Suppressor macrophage treated with lipopolysaccharide for 4 hours (primary cell): ENCODE results near the gene SARM1.
A peak's percentile ranks its signal among the peaks of the same experiment; 100 is the strongest.
"Not testable (repeated sequence)": the region's sequence is repeated elsewhere in the genome, so short reads cannot be mapped to it uniquely, and the experiment has no call there.

Source experiments
- DNase-seq: peaks from one replicate; pipeline ENCODE4 v3.0.0-alpha.2; 2020

The SARM1 gene

GRCh38 chr17:28371245-28372202 lies at the start of gene SARM1:
SARM1 (plus strand) TSS chr17:28371694; CDS start chr17:28372033, 339 bp downstream.
- peak; percentile 70 for DNase-seq

DNA sequence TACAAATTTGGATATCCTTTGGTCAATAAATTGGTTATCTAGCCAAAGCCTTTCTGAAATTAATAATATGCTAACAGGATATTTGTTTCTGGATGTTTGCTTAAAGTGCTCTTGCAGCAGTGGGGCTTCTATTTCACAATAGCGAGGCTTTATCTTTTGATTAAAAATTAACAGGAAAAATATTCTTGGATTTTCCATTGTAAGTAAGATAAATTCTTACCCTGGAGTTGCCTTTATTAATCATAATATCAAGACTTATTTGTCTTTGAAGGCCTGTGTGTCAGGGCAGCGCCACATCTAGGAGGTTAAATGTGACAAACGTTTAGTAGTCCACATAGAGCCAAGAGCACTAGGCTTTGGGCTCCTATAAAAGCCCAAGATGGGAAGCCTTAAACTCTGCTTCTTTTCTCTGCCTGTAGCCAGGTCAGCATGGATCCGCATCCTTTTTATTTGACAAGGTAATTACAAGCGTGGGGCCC lies 47.2 kb upstream of the SARM1 start:
- no peak for DNase-seq

GRCh38 chr17:28324781-28325180 lies 46.7 kb upstream of the SARM1 start:
- DNase-seq, result peak; percentile 55

GRCh38 chr17:28325211-28325610 lies 46.3 kb upstream of the SARM1 start:
- DNase-seq, result no peak

GRCh38 chr17:28326114-28326513 lies 45.4 kb upstream of the SARM1 start:
- no peak for DNase-seq

DNA sequence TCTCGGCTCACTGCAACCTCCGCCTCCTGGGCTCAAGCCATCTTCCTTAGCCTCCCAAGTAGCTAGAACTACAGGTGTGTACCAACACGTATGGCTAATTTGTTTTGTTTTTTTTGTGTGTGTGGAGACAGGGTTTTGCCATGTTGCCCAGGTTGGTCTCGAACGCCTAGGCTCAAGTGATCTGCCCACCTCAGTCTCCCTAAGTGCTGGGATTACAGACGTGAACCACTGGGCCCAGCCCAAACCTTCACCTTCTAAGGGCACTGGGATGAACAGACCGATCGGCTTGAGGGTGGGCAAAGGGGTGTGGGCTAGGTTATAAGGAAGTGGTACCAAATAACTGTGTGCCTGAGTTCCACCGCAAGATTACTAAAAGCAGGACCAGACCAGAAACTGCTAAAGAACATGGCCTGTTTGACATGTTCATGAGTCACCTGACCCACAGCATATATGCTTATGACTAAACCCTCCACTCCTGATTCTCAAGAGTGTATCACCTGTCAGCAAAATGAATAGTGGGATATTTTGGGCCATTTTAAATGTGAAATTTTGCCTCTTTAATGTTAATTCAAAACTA lies 44.4 kb upstream of the SARM1 start:
- no peak for DNase-seq

- DNase-seq, result no peak
Observed at GRCh38 chr17:28327709-28328108, 43.8 kb upstream of the SARM1 start.

DNA sequence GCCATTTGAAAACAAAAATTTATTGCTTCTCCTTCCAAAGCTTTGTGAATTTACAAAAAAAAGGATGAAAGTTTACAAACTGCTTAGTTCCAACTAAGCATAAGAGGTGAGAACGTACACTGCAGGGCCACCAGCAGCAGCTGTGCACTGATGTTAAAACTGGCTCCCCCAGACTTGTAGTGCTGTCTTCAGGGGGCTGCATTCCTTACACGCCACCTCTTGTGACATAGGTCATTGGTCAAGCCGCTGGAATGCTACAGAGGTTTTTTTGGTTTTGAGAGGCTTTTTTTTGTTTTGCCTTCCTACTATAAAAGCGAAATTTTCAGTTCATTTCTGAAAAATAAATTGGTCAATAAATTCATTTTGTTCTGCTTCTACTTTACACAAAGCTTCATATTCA lies 43.2 kb upstream of the SARM1 start:
- no peak for DNase-seq

DNA sequence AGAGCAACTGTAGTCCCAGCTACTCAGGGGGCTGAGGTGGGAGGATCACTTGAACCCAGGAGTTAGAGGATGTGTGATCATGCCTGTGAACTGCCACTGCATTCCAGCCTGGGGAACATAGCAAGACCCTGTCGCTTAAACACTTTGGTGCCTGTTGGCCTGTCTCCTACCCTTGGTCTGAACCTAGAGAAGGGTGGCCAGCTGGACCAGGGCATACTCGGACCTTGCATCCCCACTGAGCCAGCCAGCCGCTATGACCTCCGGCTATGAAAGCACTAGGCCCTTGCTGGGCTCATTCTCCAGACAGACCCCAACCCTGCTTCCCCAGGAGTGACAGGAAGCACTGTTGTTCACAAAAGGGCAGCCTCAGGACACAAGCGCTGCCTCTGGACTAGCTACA lies 40.8 kb upstream of the SARM1 start:
- no peak for DNase-seq

GRCh38 chr17:28331891-28332420 lies 39.5 kb upstream of the SARM1 start:
- DNase-seq, result no peak

DNA sequence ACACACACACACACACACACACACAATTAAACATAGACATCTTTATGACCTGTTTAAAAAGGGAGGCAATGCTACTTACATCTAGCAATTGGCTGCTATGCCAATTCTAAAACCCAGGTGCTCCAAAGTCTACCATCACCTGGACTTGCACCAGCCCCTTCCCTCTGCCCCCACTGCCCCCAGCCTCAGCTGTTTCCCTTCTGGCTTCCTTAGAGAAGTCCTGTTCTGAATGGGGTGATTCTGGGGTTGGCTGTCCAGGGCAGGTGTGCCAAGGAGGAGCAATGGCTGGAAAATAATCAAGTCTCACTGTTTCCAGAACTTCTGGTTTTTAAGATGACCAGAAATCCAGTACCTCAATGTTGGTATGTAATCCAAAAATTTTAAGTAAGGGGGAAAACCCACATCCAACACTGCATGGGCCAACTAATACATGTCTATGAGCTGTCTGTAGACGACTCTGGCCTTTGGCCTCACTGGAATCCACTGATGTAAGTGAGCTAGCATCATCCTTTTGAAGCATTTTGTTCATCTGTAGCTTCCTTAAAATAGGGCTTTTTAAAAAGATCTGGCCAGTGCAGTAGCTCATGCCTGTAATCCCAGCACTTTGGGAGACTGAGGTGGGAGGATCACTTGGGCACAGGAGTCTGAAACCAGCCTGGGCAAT lies 38.3 kb upstream of the SARM1 start:
- DNase-seq, result no peak

DNA sequence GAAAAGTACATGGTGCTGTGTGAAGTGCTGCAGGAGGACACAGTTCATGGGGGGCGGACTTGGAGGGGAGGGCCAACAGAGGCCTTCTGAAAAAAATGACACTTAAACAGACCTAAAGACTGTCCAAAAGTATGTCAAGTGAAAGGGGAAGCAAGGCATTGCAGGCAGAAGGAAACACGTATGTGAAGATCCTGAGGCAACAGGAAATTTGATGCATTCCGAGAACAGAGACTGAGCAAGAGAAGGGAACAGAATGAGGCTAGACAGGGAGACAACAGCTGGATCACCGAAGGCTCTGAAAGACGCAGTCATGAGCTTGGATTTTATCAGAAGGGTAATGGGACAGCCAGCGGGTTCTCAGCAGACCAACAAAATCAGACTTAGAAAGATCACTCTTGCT lies 37.3 kb upstream of the SARM1 start:
- peak; percentile 73 for DNase-seq

- DNase-seq, result no peak
Observed at GRCh38 chr17:28334666-28335200, 36.8 kb upstream of the SARM1 start.

GRCh38 chr17:28335201-28335958 lies 36.1 kb upstream of the SARM1 start, which contains the start of the genes IFT20 and TNFAIP1:
IFT20 (minus strand) TSS chr17:28335472; CDS start chr17:28331985, 3,487 bp downstream.
TNFAIP1 (plus strand) TSS chr17:28335761; CDS start chr17:28339522, 3,761 bp downstream.
- peak; percentile 100 for DNase-seq

- peak; percentile 56 for DNase-seq
Observed at GRCh38 chr17:28335959-28336871, 35.3 kb upstream of the SARM1 start.

- DNase-seq, result no peak
Observed at GRCh38 chr17:28338056-28338768, 33.3 kb upstream of the SARM1 start.

DNA sequence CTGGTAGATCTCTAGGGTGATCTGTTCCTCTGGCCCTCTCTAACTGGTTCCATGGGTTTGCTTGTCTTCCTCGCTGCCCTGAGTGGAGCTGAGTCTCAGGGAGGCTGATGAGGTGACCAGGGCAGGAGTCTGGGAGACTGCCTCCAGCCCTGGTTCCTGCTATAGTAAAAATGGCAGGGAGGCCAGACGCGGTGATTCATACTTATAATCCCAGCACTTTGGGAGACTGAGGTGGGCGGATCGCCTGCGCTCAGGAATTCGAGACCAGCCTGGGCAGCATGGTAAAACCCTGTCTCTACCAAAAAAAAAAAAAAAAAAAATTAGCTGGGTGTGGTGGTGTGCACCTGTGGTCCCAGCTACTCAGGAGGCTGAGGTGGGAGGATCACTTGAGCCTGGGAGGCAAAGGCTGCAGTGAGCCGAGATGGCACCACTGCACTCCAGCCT lies 32.7 kb upstream of the SARM1 start:
- DNase-seq, result not testable (repeated sequence)

- DNase-seq, result no peak
Observed at GRCh38 chr17:28339431-28339830, 32.1 kb upstream of the SARM1 start.

- no peak for DNase-seq
Observed at GRCh38 chr17:28340374-28340773, 31.1 kb upstream of the SARM1 start.

DNA sequence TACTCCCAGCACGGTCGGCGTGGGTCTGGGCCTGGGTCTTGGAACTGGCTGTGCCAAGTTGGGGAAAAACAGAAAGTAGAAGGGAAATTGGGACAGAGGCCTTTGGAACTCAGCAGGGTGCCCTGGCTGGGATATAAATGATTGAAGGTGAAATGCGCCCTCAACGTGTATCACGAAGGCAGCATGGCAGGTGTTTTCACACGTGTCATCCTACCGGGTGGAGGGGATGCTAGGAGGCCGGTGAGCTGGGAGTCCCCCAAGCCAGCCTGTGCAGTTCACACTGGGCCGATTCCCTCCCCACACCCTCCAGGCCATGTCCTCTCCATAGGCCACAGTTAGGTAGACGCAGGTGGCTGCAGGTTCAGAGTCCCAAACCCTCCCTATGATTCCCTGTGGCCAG lies 30.0 kb upstream of the SARM1 start:
- no peak for DNase-seq
